WTC11 (cell line): ENCODE data around the gene KRT36. TPM values are rescaled to one million over a fixed set of nuclear protein-coding genes. Genes with fewer than 3 reads are reported as not detected.

ENCODE experiments used
- ATAC-seq: fragments of 200-7000 bp; cut with Tn5 transposase; 2 replicates; pipeline ENCODE4 v1.10.0; 2021; ENCODE audit warnings: mild to moderate bottlenecking, moderate library complexity
- CTCF ChIA-PET: fragments of 300-600 bp; sonication (Branson Sonifier 250); formaldehyde crosslinking; loops from one replicate; lab custom pipeline; 2021; ENCODE audit warnings: antibody characterized with exemption; lab: Charles Lee
- POLR2A ChIA-PET: fragments of 350-600 bp; sonication (Branson Sonifier 250); formaldehyde crosslinking; loops from one replicate; lab custom pipeline; 2021; ENCODE audit warnings: antibody characterized with exemption; lab: Charles Lee
- DNase-seq: peaks from one replicate; pipeline ENCODE4 v3.0.0; 2021; ENCODE audit warnings: low spot score
- H3K27ac Mint-ChIP-seq: 2 replicates; pipeline ENCODE4 v1.8.0; 2021; ENCODE audit warnings: mixed read lengths
- H3K27me3 Mint-ChIP-seq: 2 replicates; pipeline ENCODE4 v1.8.0; 2021; ENCODE audit warnings: low read depth, mild to moderate bottlenecking, moderate library complexity, mixed read lengths
- H3K36me3 Mint-ChIP-seq: 2 replicates; pipeline ENCODE4 v1.8.0; 2021; ENCODE audit warnings: mixed read lengths
- H3K4me1 Mint-ChIP-seq: 2 replicates; pipeline ENCODE4 v1.8.0; 2022; ENCODE audit warnings: mixed read lengths
- H3K4me3 Mint-ChIP-seq: 2 replicates; pipeline ENCODE4 v1.8.0; 2021; ENCODE audit warnings: mild to moderate bottlenecking, moderate library complexity, mixed read lengths
- H3K9me3 Mint-ChIP-seq: 2 replicates; pipeline ENCODE4 v1.8.0; 2021; ENCODE audit warnings: mixed read lengths
- CREB1 ChIP-seq: sonication (generic); formaldehyde crosslinking; IDR thresholded peaks from 2 replicates; pipeline ENCODE4 v1.8.0; 2023; ENCODE audit warnings: mild to moderate bottlenecking, missing genetic modification reagents
- GABPB1 ChIP-seq: sonication (generic); formaldehyde crosslinking; IDR thresholded peaks from 2 replicates; pipeline ENCODE4 v1.8.1; 2023; ENCODE audit warnings: mild to moderate bottlenecking, missing genetic modification reagents
- GTF2I ChIP-seq: fragments of 250-450 bp; sonication (Bioruptor Pico); conservative IDR thresholded peaks from 2 replicates; pipeline ENCODE4 v1.4.0; 2021; ENCODE audit warnings: mild to moderate bottlenecking
- MYBL2 ChIP-seq: sonication (generic); formaldehyde crosslinking; IDR thresholded peaks from 2 replicates; pipeline ENCODE4 v1.8.1; 2023; ENCODE audit warnings: mild to moderate bottlenecking, moderate library complexity, missing genetic modification reagents
- NR2C2 ChIP-seq: sonication (generic); formaldehyde crosslinking; IDR thresholded peaks from 2 replicates; pipeline ENCODE4 v1.8.0; 2022; ENCODE audit warnings: mild to moderate bottlenecking, missing genetic modification reagents
- TP53 ChIP-seq: sonication (generic); formaldehyde crosslinking; IDR thresholded peaks from 2 replicates; pipeline ENCODE4 v1.8.1; 2023; ENCODE audit warnings: mild to moderate bottlenecking, missing genetic modification reagents
- ZNF317 ChIP-seq: sonication (generic); formaldehyde crosslinking; IDR thresholded peaks from 2 replicates; pipeline ENCODE4 v1.8.1; 2023; ENCODE audit warnings: low read depth, mild to moderate bottlenecking, moderate library complexity, missing genetic modification reagents, borderline replicate concordance
- ZNF396 ChIP-seq: fragments of 250-450 bp; sonication (Bioruptor Pico); IDR thresholded peaks from 2 replicates; pipeline ENCODE4 v1.8.0; 2021; ENCODE audit warnings: mild to moderate bottlenecking, moderate library complexity, borderline replicate concordance
- total RNA-seq: library from RNA; stranded (reverse); gene quantifications from 3 replicates; pipeline ENCODE4 v1.2.3, GENCODE V29; 2021
- TF ChIP-seq, protein P1 (sequence below): sonication (generic); formaldehyde crosslinking; IDR thresholded peaks from 2 replicates; pipeline ENCODE4 v1.8.0; 2022; ENCODE audit warnings: mild to moderate bottlenecking, missing genetic modification reagents
- TF ChIP-seq, protein P2 (sequence below): sonication (generic); formaldehyde crosslinking; IDR thresholded peaks from 2 replicates; pipeline ENCODE4 v1.8.1; 2022; ENCODE audit warnings: missing genetic modification reagents, borderline replicate concordance
- TF ChIP-seq, protein P3 (sequence below): fragments of 200-600 bp; IDR thresholded peaks from 2 replicates; pipeline ENCODE4 v1.8.0; 2022; ENCODE audit warnings: antibody characterized with exemption
- TF ChIP-seq, protein P4 (sequence below): fragments of 250-450 bp; sonication (Bioruptor Pico); conservative IDR thresholded peaks from 2 replicates; pipeline ENCODE4 v1.9.0; 2021; ENCODE audit warnings: mild to moderate bottlenecking
- TF ChIP-seq, protein P5 (sequence below): sonication (generic); formaldehyde crosslinking; IDR thresholded peaks from 2 replicates; pipeline ENCODE4 v1.8.1; 2023; ENCODE audit warnings: mild to moderate bottlenecking, moderate library complexity, missing genetic modification reagents
- TF ChIP-seq, protein P6 (sequence below): sonication (generic); formaldehyde crosslinking; IDR thresholded peaks from 2 replicates; pipeline ENCODE4 v1.8.1; 2022; ENCODE audit warnings: mild to moderate bottlenecking, missing genetic modification reagents, moderate library complexity, borderline replicate concordance
- TF ChIP-seq, protein P7 (sequence below): fragments of 250-450 bp; sonication (Bioruptor Pico); IDR thresholded peaks from 2 replicates; pipeline ENCODE4 v1.9.0; 2021; ENCODE audit warnings: mild to moderate bottlenecking, borderline replicate concordance
- TF ChIP-seq, protein P8 (sequence below): sonication (generic); formaldehyde crosslinking; IDR thresholded peaks from 2 replicates; pipeline ENCODE4 v1.8.1; 2023; ENCODE audit warnings: mild to moderate bottlenecking, missing genetic modification reagents

The KRT36 gene
- total RNA-seq, 1 experiment from 2014 or later = not detected

DNA sequence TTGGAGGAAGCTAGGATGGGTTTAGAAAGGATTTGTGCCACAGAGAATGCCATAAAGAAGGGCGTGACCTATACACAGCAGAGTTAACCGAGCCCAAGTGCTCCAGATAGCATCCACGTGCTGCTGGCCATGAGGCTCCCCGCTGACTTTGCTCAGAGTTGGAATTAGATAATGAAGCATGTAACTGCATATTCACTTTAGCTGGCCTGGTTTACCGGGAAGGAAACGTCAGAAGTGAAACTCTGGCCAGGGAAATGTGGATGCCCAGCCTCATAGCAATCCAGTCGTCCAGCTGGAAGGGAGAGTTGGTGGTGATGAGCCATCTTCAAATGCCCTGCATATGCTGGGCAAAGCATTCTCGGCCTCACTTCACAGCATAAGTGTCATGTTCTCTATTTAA, 14.8 kb downstream of the KRT36 start (continued):
- TF ChIP-seq, protein P1, sequence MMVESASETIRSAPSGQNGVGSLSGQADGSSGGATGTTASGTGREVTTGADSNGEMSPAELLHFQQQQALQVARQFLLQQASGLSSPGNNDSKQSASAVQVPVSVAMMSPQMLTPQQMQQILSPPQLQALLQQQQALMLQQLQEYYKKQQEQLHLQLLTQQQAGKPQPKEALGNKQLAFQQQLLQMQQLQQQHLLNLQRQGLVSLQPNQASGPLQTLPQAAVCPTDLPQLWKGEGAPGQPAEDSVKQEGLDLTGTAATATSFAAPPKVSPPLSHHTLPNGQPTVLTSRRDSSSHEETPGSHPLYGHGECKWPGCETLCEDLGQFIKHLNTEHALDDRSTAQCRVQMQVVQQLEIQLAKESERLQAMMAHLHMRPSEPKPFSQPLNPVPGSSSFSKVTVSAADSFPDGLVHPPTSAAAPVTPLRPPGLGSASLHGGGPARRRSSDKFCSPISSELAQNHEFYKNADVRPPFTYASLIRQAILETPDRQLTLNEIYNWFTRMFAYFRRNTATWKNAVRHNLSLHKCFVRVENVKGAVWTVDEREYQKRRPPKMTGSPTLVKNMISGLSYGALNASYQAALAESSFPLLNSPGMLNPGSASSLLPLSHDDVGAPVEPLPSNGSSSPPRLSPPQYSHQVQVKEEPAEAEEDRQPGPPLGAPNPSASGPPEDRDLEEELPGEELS (CRISPR knock-in tag) = no peak
- no peak for TF ChIP-seq ZNF396 (CRISPR knock-in tag)
- TF ChIP-seq, protein P2, sequence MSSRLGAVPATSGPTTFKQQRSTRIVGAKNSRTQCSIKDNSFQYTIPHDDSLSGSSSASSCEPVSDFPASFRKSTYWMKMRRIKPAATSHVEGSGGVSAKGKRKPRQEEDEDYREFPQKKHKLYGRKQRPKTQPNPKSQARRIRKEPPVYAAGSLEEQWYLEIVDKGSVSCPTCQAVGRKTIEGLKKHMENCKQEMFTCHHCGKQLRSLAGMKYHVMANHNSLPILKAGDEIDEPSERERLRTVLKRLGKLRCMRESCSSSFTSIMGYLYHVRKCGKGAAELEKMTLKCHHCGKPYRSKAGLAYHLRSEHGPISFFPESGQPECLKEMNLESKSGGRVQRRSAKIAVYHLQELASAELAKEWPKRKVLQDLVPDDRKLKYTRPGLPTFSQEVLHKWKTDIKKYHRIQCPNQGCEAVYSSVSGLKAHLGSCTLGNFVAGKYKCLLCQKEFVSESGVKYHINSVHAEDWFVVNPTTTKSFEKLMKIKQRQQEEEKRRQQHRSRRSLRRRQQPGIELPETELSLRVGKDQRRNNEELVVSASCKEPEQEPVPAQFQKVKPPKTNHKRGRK = no peak
- TF ChIP-seq, protein P3, sequence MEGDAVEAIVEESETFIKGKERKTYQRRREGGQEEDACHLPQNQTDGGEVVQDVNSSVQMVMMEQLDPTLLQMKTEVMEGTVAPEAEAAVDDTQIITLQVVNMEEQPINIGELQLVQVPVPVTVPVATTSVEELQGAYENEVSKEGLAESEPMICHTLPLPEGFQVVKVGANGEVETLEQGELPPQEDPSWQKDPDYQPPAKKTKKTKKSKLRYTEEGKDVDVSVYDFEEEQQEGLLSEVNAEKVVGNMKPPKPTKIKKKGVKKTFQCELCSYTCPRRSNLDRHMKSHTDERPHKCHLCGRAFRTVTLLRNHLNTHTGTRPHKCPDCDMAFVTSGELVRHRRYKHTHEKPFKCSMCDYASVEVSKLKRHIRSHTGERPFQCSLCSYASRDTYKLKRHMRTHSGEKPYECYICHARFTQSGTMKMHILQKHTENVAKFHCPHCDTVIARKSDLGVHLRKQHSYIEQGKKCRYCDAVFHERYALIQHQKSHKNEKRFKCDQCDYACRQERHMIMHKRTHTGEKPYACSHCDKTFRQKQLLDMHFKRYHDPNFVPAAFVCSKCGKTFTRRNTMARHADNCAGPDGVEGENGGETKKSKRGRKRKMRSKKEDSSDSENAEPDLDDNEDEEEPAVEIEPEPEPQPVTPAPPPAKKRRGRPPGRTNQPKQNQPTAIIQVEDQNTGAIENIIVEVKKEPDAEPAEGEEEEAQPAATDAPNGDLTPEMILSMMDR = no peak
- TF ChIP-seq MYBL2 = no peak
- TF ChIP-seq, protein P4, sequence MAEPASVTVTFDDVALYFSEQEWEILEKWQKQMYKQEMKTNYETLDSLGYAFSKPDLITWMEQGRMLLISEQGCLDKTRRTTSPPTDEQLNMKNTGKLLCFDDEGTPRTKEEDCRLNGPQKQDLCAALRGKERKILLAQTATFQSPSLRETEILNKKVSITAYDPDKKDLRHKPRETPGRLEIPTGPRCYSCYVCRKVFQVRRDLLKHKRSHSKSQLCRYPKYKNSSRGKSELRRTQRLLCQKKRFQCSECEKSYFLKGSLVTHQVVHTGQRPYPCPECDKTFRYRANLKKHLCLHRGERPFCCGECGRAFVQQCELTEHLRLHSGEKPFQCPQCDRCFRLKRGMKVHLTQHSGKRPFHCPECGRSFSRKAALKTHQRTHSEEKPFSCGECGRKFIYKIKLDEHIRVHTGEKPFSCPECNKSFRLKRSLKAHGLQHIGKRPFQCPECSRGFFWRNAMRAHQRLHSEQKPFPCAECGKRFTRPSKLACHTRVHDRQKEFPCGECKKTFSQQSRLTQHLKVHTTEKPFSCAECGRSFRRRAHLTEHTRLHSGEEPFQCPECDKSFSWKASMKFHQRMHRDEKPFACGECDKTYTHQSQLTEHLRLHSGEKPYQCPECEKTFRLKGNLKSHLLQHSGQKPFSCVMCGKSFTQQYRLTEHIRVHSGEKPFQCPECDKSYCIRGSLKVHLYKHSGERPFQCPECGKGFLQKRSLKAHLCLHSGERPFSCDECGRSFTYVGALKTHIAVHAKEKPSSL (CRISPR knock-in tag) = no peak
- TF ChIP-seq, protein P5, sequence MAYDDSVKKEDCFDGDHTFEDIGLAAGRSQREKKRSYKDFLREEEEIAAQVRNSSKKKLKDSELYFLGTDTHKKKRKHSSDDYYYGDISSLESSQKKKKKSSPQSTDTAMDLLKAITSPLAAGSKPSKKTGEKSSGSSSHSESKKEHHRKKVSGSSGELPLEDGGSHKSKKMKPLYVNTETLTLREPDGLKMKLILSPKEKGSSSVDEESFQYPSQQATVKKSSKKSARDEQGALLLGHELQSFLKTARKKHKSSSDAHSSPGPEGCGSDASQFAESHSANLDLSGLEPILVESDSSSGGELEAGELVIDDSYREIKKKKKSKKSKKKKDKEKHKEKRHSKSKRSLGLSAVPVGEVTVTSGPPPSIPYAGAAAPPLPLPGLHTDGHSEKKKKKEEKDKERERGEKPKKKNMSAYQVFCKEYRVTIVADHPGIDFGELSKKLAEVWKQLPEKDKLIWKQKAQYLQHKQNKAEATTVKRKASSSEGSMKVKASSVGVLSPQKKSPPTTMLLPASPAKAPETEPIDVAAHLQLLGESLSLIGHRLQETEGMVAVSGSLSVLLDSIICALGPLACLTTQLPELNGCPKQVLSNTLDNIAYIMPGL (CRISPR knock-in tag) = no peak
- no peak for TF ChIP-seq GTF2I (CRISPR knock-in tag)

DNA sequence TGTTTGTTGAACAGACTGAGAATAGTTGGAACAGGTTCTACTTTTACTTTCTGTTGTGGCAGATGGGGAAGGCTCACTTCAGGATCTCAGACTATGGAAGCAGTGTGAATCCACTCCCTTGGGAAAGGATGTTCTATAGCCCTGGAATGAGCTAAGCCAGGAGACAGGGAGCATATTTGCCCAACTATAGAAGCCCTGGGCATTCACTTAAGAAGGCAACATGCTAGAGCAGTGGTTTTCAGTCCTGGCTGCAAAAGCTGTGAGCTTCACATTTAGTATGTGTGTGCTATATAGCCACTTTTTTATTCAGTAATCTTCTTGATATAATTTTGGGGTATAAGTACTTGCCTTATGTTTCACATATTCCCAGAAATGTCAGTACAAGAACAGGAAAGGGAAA, 21.4 kb downstream of the KRT36 start:
- ATAC-seq (no peak), DNase-seq (no peak)
- H3K27me3 Mint-ChIP-seq = peaks cover 5% of the 10 kb centered on the region
- CTCF ChIA-PET = interaction anchor here (0.6 kb wide), 1 partner anchor 419 kb away, joined by 4 read pairs; no protein-coding TSS in a partner anchor
- POLR2A ChIA-PET = no interaction called here
- H3K27ac Mint-ChIP-seq = no peak overlapping the region
- H3K9me3 Mint-ChIP-seq = peaks cover 25% of the 10 kb centered on the region
- H3K4me1 Mint-ChIP-seq = no peaks in the 10 kb centered on the region
- H3K4me3 Mint-ChIP-seq = no peak overlapping the region
- H3K36me3 Mint-ChIP-seq = no peaks in the 10 kb centered on the region
- no peak for TF ChIP-seq NR2C2 (CRISPR knock-in tag)
- no peak for TF ChIP-seq GABPB1 (CRISPR knock-in tag)
- no peak for TF ChIP-seq GTF2I (CRISPR knock-in tag)
- TF ChIP-seq, protein P6, sequence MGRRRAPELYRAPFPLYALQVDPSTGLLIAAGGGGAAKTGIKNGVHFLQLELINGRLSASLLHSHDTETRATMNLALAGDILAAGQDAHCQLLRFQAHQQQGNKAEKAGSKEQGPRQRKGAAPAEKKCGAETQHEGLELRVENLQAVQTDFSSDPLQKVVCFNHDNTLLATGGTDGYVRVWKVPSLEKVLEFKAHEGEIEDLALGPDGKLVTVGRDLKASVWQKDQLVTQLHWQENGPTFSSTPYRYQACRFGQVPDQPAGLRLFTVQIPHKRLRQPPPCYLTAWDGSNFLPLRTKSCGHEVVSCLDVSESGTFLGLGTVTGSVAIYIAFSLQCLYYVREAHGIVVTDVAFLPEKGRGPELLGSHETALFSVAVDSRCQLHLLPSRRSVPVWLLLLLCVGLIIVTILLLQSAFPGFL = no peak
- TF ChIP-seq, protein P4 (CRISPR knock-in tag) = no peak
- TF ChIP-seq, protein P7, sequence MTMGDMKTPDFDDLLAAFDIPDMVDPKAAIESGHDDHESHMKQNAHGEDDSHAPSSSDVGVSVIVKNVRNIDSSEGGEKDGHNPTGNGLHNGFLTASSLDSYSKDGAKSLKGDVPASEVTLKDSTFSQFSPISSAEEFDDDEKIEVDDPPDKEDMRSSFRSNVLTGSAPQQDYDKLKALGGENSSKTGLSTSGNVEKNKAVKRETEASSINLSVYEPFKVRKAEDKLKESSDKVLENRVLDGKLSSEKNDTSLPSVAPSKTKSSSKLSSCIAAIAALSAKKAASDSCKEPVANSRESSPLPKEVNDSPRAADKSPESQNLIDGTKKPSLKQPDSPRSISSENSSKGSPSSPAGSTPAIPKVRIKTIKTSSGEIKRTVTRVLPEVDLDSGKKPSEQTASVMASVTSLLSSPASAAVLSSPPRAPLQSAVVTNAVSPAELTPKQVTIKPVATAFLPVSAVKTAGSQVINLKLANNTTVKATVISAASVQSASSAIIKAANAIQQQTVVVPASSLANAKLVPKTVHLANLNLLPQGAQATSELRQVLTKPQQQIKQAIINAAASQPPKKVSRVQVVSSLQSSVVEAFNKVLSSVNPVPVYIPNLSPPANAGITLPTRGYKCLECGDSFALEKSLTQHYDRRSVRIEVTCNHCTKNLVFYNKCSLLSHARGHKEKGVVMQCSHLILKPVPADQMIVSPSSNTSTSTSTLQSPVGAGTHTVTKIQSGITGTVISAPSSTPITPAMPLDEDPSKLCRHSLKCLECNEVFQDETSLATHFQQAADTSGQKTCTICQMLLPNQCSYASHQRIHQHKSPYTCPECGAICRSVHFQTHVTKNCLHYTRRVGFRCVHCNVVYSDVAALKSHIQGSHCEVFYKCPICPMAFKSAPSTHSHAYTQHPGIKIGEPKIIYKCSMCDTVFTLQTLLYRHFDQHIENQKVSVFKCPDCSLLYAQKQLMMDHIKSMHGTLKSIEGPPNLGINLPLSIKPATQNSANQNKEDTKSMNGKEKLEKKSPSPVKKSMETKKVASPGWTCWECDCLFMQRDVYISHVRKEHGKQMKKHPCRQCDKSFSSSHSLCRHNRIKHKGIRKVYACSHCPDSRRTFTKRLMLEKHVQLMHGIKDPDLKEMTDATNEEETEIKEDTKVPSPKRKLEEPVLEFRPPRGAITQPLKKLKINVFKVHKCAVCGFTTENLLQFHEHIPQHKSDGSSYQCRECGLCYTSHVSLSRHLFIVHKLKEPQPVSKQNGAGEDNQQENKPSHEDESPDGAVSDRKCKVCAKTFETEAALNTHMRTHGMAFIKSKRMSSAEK (CRISPR knock-in tag) = no peak
- no peak for TF ChIP-seq ZNF317 (CRISPR knock-in tag)
- TF ChIP-seq, protein P8, sequence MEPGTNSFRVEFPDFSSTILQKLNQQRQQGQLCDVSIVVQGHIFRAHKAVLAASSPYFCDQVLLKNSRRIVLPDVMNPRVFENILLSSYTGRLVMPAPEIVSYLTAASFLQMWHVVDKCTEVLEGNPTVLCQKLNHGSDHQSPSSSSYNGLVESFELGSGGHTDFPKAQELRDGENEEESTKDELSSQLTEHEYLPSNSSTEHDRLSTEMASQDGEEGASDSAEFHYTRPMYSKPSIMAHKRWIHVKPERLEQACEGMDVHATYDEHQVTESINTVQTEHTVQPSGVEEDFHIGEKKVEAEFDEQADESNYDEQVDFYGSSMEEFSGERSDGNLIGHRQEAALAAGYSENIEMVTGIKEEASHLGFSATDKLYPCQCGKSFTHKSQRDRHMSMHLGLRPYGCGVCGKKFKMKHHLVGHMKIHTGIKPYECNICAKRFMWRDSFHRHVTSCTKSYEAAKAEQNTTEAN (CRISPR knock-in tag) = no peak
- TF ChIP-seq TP53 (CRISPR knock-in tag) = no peak
- TF ChIP-seq CREB1 (CRISPR knock-in tag) = no peak
